ENCODE data around the gene HPS3.

GRCh38 chr3:149115114-149115513, 14.3 kb upstream of the HPS3 start:
- TF ChIP-seq CTCF (conservative IDR thresholded peaks at IDR 0.05 in 1 of 2, IDR thresholded peaks at IDR 0.05 in 1 of 2; ENCODE audit: extremely low read depth in 1 of 2, insufficient read depth in 1 of 2, low read depth in 1 of 2, low read length in 2 of 2) (no peak), EZH2 (IDR thresholded peaks at IDR 0.05; ENCODE audit: borderline replicate concordance, low read length) (no peak)

All from mammary epithelial cell (primary cell).